Heart right ventricle (tissue), 16 donors: Measurements from ENCODE around the gene ZBTB25. TPM values are rescaled to one million over a fixed set of nuclear protein-coding genes. Genes with fewer than 3 reads are reported as not detected.
A peak's percentile ranks its signal among the peaks of the same experiment; 100 is the strongest.

Experiments used
- ATAC-seq, 8 donors: fragments of 200-7000 bp; cut with Tn5 transposase; one replicate each; pipeline ENCODE4 v1.9.1; 2020; ENCODE audit warnings: mild to moderate bottlenecking in 8 of 8, moderate library complexity in 8 of 8, moderate number of reproducible peaks in 1 of 8
- DNase-seq, 2 donors: peaks; one replicate each; pipeline ENCODE4 v3.0.0-alpha.2; 2020
- H3K27ac ChIP-seq, 10 donors: fragments of 200-600 bp; sonication (generic) in 2 of 10; one replicate each; pipeline versions ENCODE4 v1.5.0 to v1.8.0; 2020 to 2022; ENCODE audit warnings: mild to moderate bottlenecking in 3 of 10
- H3K27me3 ChIP-seq, 7 donors: fragments of 200-600 bp; one replicate each; pipeline ENCODE4 v1.8.0; 2021 to 2022; ENCODE audit warnings: mild to moderate bottlenecking in 2 of 7
- H3K36me3 ChIP-seq, 9 donors: fragments of 200-600 bp; sonication (generic) in 1 of 9; one replicate each; pipeline versions ENCODE4 v1.5.0 to v1.8.0; 2020 to 2022; ENCODE audit warnings: mild to moderate bottlenecking in 2 of 9
- H3K4me1 ChIP-seq, 9 donors: fragments of 200-600 bp; sonication (generic) in 1 of 9; one replicate each; pipeline versions ENCODE4 v1.5.0 to v1.8.0; 2020 to 2022; ENCODE audit warnings: mild to moderate bottlenecking in 4 of 9
- H3K4me3 ChIP-seq, 10 donors: fragments of 200-600 bp; sonication (generic) in 2 of 10; one replicate each; pipeline versions ENCODE4 v1.5.0 to v1.8.0; 2020 to 2022; ENCODE audit warnings: mild to moderate bottlenecking in 7 of 10, moderate library complexity in 2 of 10
- H3K9me3 ChIP-seq, 11 donors: fragments of 200-600 bp in 10 of 11; sonication (generic) in 2 of 11; one replicate each; pipeline versions ENCODE4 v1.5.0 to v1.8.0; 2013 to 2022; ENCODE audit warnings: mild to moderate bottlenecking in 2 of 11, control low read depth in 1 of 11, moderate library complexity in 1 of 11
- WGBS, 2 donors: extraction: QIAGEN DNeasy Blood & Tissue Kit; methylation state at CpG; one replicate each; pipeline ENCODE4 v1.1.7; 2013; ENCODE audit warnings: inconsistent platforms in 1 of 2; 5-methylcytosine and 5-hydroxymethylcytosine counted together
- intact Hi-C, 10 donors: fragments of 100-400 bp; cut with DNase I; formaldehyde crosslinking; loops; one replicate each; pipeline versions ENCODE4 v1.11.1 to v1.14.2; 2022
- polyA plus RNA-seq, 2 donors: library from polyadenylated mRNA; stranded (reverse); fragments of 200-250 nt; gene quantifications; one replicate each; pipeline ENCODE4 v1.2.3, GENCODE V29; 2013
- total RNA-seq, 10 donors: library from RNA; stranded (reverse); fragmentation: NEBNext Ultra II Directional in 3 of 10; extraction: Animal tissue kit (Norgen Biotek cat#: 25700) in 3 of 10; gene quantifications; one replicate each; pipeline versions ENCODE4 v1.2.1 to v1.2.4, GENCODE V29; 2021 to 2023
- TF ChIP-seq, protein P1 (sequence below), 9 donors: fragments of 200-600 bp; sonication (generic) in 2 of 9; IDR thresholded peaks; one replicate each; pipeline versions ENCODE4 v1.5.0 to v1.8.0; 2021 to 2022; ENCODE audit warnings: antibody characterized with exemption in 9 of 9, mild to moderate bottlenecking in 5 of 9, moderate library complexity in 1 of 9
- donor health status: Arrhythmogenic right ventricular cardiomyopathy.
- donor health status: ischemic (EF 13 %, LVEDD 7.1; RV severe dilation, severe dysfunction).
- donor health status: healthy with polysubstance abuse.
- donor health status: DM: no; HTN: yes; CAD: no.
- donor health status: DM: no; HTN: no; CAD: no.
- donor health status: ischemic (EF 25% LVEDD 6.9; RV normal size, moderate dysfunction).
- donor health status: ischemic (EF 25% LVEDD 5.7; RV mildly dilated, moderate dysfunction).
- donor health status: healthy.
- donor health status: DM: yes; HTN: yes; CAD: no.
- donor health status: Ischemic cardiomyopathy.
- donor health status: ischemic (EF 35%, LVEDD 5.7; RV mildly dilated, moderate dysfunction).
- donor health status: nonischemic (EF 11% LVEDD 7.7; RV severe dilation, severe dysfunction).
- donor health status: DM: yes; HTN: yes; CAD: no.
- donor health status: PGD.
- donor health status: ischemic (EF 29% LVEDD 5.4; RV normal size, mild dysfunction).
- donor health status: nonischemic (EF 23%, LVEDD 6.1; RV moderate dilation, normal function).

ZBTB25 gene
- total and polyA plus RNA-seq, 12 donors: 3.0 to 24.7 (median 20.3) TPM

DNA sequence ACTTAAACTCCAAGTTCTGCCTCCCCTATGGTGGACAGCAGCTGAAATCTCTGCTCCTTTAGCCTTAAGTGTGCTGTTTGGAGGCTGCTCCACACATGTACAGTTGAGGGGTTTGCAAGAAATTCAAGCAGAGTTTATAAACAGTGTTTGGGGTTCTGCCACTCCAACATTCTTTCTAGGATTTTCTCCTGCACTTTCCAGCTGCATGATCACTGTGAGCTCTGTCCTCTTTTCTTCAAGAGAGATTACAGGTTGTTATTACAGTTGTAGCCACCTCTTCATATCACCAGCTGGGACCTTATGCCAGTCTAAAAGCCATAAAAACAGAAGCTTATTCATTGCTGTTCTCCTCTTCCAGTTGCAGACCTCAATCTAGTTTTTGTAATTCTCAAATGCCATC, 8.4 kb downstream of the ZBTB25 start:
- TF ChIP-seq, protein P1, sequence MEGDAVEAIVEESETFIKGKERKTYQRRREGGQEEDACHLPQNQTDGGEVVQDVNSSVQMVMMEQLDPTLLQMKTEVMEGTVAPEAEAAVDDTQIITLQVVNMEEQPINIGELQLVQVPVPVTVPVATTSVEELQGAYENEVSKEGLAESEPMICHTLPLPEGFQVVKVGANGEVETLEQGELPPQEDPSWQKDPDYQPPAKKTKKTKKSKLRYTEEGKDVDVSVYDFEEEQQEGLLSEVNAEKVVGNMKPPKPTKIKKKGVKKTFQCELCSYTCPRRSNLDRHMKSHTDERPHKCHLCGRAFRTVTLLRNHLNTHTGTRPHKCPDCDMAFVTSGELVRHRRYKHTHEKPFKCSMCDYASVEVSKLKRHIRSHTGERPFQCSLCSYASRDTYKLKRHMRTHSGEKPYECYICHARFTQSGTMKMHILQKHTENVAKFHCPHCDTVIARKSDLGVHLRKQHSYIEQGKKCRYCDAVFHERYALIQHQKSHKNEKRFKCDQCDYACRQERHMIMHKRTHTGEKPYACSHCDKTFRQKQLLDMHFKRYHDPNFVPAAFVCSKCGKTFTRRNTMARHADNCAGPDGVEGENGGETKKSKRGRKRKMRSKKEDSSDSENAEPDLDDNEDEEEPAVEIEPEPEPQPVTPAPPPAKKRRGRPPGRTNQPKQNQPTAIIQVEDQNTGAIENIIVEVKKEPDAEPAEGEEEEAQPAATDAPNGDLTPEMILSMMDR (IDR thresholded peaks at IDR 0.05): no peak
- intact Hi-C loops: no loop called here

DNA sequence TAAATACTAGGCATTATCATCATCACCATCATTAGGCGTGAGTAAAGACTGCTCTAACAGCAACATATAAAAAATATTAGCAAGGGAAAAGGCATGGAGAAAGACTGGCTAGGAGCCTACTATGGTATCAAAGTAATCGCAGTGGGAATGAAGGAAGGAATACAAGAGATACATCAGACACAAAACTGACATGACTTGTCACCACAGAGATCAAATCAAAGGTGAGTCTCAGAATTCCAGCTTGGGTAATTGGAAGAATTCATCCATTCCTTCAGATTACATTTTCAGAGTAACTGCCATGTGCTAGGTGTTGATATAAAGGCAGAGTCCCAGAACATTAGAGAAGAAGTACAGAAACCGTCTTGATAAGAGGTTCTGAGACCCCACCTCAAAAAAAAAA, 10.2 kb downstream of the ZBTB25 start:
- H3K27ac ChIP-seq: peak overlapping the region in 4 of 10 donors; percentile 8 to 68 (median 46)
- intact Hi-C loops: no loop called here
- 69 to 71% methylated on average over 3 of the region's 3 CpGs for WGBS, 2 donors

More for the DNA sequence above, 8.4 kb downstream of the ZBTB25 start:
- Histone ChIP-seq H3K36me3 (peaks cover 0 to 42% (median under 1%) of the 10 kb centered on the region in 9 donors), H3K27ac (peak overlapping the region in 1 of 10 donors; percentile 8), H3K4me1 (peaks cover 0 to 59% (median 26%) of the 10 kb centered on the region in 9 donors), H3K9me3 (no peaks in the 10 kb centered on the region), H3K4me3 (no peak overlapping the region), H3K27me3 (no peaks in the 10 kb centered on the region)
- ATAC-seq (no peak), DNase-seq (no peak)

DNA sequence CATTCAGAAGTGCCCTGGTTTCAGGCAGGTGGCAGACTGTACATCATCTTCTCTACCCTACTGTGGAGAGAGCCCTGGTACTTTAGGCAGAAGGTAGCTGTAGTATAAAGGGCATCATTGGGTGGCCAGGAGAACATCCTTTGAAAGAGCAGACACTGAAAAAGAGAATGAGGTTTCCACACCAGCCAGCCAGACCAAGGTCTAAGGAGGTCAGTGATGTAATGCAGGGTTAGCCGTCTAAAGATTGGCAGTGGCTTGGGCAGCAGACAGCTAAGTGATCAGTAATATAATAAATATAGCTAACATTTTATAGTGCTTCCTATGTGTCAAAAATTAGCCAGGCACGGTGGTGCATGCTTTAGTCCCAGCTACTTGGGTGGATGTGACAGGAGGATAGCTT, 12.0 kb downstream of the ZBTB25 start:
- peak in 4 of 8 donors; percentile 28 to 68 (median 64) for ATAC-seq
- no peak for DNase-seq
- H3K27me3 ChIP-seq: no peaks in the 10 kb centered on the region
- intact Hi-C loops: no loop called here
- no peaks in the 10 kb centered on the region for H3K9me3 ChIP-seq
- WGBS, 2 donors: 46 to 64% methylated on average over 2 of the region's 2 CpGs
- TF ChIP-seq, protein P1 (IDR thresholded peaks at IDR 0.05): no peak
- no peak overlapping the region for H3K4me3 ChIP-seq
- H3K4me1 ChIP-seq: peaks cover 0 to 29% (median 17%) of the 10 kb centered on the region in 9 donors
- H3K36me3 ChIP-seq: peaks cover 0 to 69% (median 27%) of the 10 kb centered on the region in 9 donors
- peak overlapping the region in 2 of 10 donors; percentile 9 to 13 for H3K27ac ChIP-seq

More for the DNA sequence above, 10.2 kb downstream of the ZBTB25 start:
- DNase-seq (no peak), ATAC-seq (no peak)
- Histone ChIP-seq H3K9me3 (no peaks in the 10 kb centered on the region), H3K36me3 (peaks cover 0 to 58% (median 11%) of the 10 kb centered on the region in 9 donors), H3K4me1 (peaks cover 0 to 42% (median 18%) of the 10 kb centered on the region in 9 donors), H3K27me3 (no peaks in the 10 kb centered on the region), H3K4me3 (no peak overlapping the region)
- TF ChIP-seq, protein P1 (IDR thresholded peaks at IDR 0.05): no peak

DNA sequence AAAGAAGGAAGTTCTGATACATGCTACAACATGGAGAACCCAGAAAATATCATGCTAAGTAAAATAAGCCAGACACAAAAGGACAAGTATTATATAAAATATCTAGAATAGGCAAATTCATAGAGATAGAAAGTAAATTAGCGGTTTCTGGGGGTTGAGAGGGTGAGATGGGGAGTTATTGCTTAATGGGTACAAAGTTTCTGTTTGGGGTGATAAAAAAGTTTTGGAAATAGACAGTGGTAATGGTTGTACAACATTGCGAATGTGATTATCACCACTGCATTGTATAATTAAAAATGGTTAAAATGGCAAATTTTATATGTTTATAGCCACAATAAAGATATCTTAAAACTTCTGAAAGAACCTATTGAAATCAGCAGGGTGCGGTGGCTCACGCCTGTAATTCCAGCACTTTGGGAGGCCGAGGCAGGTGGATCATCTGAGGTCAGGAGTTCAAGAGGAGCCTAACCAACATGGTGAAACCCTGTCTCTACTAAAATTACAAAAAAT, 15.0 kb downstream of the ZBTB25 start:
- no peak for DNase-seq
- H3K4me3 ChIP-seq: no peak overlapping the region
- intact Hi-C loops: loop anchor here in 1 of 10 donors (10.0 kb wide), 1 partner anchor 144 kb away; no protein-coding TSS in a partner anchor
- peaks cover 0 to 28% (median 13%) of the 10 kb centered on the region in 9 donors for H3K4me1 ChIP-seq
- TF ChIP-seq, protein P1 (IDR thresholded peaks at IDR 0.05): no peak
- peaks cover 0 to 77% (median 31%) of the 10 kb centered on the region in 9 donors for H3K36me3 ChIP-seq
- H3K27ac ChIP-seq: no peak overlapping the region
- H3K9me3 ChIP-seq: no peaks in the 10 kb centered on the region
- no peak for ATAC-seq
- no peaks in the 10 kb centered on the region for H3K27me3 ChIP-seq
- 88 to 97% methylated on average over 5 of the region's 5 CpGs for WGBS, 2 donors
